ENCODE measurements around the gene SGMS1.
"Not testable (repeated sequence)": the region's sequence is repeated elsewhere in the genome, so short reads cannot be mapped to it uniquely, and the experiment has no call there.

SGMS1 gene

GRCh38 chr10:50355693-50356480 lies 267.9 kb downstream of the SGMS1 start:
- DNase-seq (ENCODE audit: extremely low read depth in 1 of 2, low read depth in 1 of 2): not testable (repeated sequence)

GRCh38 chr10:50351483-50352146 lies 272.1 kb downstream of the SGMS1 start:
- no peak for DNase-seq (ENCODE audit: extremely low read depth in 1 of 2, low read depth in 1 of 2)

GRCh38 chr10:50350366-50350765 lies 273.4 kb downstream of the SGMS1 start:
- DNase-seq (ENCODE audit: extremely low read depth in 1 of 2, low read depth in 1 of 2): no peak

GRCh38 chr10:50349554-50349953 lies 274.2 kb downstream of the SGMS1 start:
- DNase-seq (ENCODE audit: extremely low read depth in 1 of 2, low read depth in 1 of 2): no peak

- DNase-seq (ENCODE audit: extremely low read depth in 1 of 2, low read depth in 1 of 2): no peak
Observed at GRCh38 chr10:50347394-50347802, 276.4 kb downstream of the SGMS1 start.

GRCh38 chr10:50346942-50347341 lies 276.8 kb downstream of the SGMS1 start:
- DNase-seq (ENCODE audit: extremely low read depth in 1 of 2, low read depth in 1 of 2): no peak

- DNase-seq (ENCODE audit: extremely low read depth in 1 of 2, low read depth in 1 of 2): no peak
Observed at GRCh38 chr10:50345545-50345944, 278.2 kb downstream of the SGMS1 start.

- no peak for DNase-seq (ENCODE audit: extremely low read depth in 1 of 2, low read depth in 1 of 2)
Observed at GRCh38 chr10:50343702-50344331, 279.9 kb downstream of the SGMS1 start.

GRCh38 chr10:50341987-50342386 lies 281.8 kb downstream of the SGMS1 start:
- DNase-seq (ENCODE audit: extremely low read depth in 1 of 2, low read depth in 1 of 2): no peak

- DNase-seq (ENCODE audit: extremely low read depth in 1 of 2, low read depth in 1 of 2): no peak
Observed at GRCh38 chr10:50336140-50336539, 287.6 kb downstream of the SGMS1 start.

- no peak for DNase-seq (ENCODE audit: extremely low read depth in 1 of 2, low read depth in 1 of 2)
Observed at GRCh38 chr10:50335397-50335796, 288.4 kb downstream of the SGMS1 start.

GRCh38 chr10:50334273-50334672 lies 289.5 kb downstream of the SGMS1 start:
- no peak for DNase-seq (ENCODE audit: extremely low read depth in 1 of 2, low read depth in 1 of 2)

GRCh38 chr10:50333872-50334271 lies 289.9 kb downstream of the SGMS1 start:
- DNase-seq (ENCODE audit: extremely low read depth in 1 of 2, low read depth in 1 of 2): no peak

- DNase-seq (ENCODE audit: extremely low read depth in 1 of 2, low read depth in 1 of 2): no peak
Observed at GRCh38 chr10:50332108-50332842, 291.5 kb downstream of the SGMS1 start.

- no peak for DNase-seq (ENCODE audit: extremely low read depth in 1 of 2, low read depth in 1 of 2)
Observed at GRCh38 chr10:50331486-50331885, 292.3 kb downstream of the SGMS1 start.

- no peak for DNase-seq (ENCODE audit: extremely low read depth in 1 of 2, low read depth in 1 of 2)
Observed at GRCh38 chr10:50326757-50327701, 296.7 kb downstream of the SGMS1 start.

- DNase-seq (ENCODE audit: extremely low read depth in 1 of 2, low read depth in 1 of 2): no peak
Observed at GRCh38 chr10:50326172-50326555, 297.6 kb downstream of the SGMS1 start.

GRCh38 chr10:50325449-50326171 lies 298.1 kb downstream of the SGMS1 start:
- peak in 1 of 2 donors; percentile 16 for DNase-seq (ENCODE audit: extremely low read depth in 1 of 2, low read depth in 1 of 2)

- no peak for DNase-seq (ENCODE audit: extremely low read depth in 1 of 2, low read depth in 1 of 2)
Observed at GRCh38 chr10:50324680-50325393, 298.9 kb downstream of the SGMS1 start.
